Loucy (cell line): Measurements from ENCODE around the gene C13orf46.

Source experiments
- EZH2phosphoT487 ChIP-seq: fragments of 200-600 bp; IDR thresholded peaks from 2 replicates; pipeline ENCODE4 v1.6.1; 2018; ENCODE audit warnings: antibody characterized with exemption, mild to moderate bottlenecking, moderate library complexity, borderline replicate concordance
- TF ChIP-seq, protein P1 (sequence below): fragments of 200-600 bp; sonication (generic); conservative IDR thresholded peaks from 2 replicates; pipeline ENCODE4 v1.5.1; 2014; ENCODE audit warnings: mild to moderate bottlenecking, antibody characterized with exemption, low read length

DNA sequence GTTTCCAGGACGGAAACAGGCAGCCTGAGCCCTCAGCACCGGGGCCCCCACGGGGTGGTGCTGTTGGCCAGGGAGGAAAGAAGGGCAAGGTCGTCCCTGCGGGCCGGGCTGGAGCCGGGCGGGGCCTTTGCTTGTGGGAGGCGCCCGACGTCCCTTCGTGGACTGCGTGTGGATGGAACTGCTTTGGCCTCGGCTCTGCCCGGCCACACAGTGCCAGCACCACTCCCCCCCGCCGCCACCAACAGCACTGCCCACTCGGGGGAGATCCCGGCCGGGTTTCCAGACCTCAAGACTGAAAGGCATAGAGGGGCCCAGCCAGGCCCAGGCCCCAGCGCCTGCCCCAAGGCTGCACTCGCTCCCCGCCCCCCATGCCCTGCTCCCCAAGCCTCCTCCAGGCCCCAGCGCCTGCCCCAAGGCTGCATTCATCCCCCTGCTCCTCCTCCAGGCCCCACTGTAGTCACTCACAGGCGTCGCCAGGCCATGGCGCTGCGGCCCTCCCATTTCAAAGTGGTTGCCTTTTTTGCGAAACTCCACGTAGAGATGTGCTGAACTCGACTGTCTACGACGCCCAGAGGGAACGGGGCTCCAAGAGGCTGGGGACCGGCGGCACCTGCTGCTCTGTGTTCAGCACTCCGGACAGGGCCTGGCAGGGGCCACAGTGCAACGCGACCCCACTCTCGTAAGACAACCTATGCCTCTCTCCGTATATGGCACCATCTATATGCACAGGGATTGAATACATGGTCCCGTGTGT is 22.5 kb downstream of the C13orf46 start:
- TF ChIP-seq, protein P1, sequence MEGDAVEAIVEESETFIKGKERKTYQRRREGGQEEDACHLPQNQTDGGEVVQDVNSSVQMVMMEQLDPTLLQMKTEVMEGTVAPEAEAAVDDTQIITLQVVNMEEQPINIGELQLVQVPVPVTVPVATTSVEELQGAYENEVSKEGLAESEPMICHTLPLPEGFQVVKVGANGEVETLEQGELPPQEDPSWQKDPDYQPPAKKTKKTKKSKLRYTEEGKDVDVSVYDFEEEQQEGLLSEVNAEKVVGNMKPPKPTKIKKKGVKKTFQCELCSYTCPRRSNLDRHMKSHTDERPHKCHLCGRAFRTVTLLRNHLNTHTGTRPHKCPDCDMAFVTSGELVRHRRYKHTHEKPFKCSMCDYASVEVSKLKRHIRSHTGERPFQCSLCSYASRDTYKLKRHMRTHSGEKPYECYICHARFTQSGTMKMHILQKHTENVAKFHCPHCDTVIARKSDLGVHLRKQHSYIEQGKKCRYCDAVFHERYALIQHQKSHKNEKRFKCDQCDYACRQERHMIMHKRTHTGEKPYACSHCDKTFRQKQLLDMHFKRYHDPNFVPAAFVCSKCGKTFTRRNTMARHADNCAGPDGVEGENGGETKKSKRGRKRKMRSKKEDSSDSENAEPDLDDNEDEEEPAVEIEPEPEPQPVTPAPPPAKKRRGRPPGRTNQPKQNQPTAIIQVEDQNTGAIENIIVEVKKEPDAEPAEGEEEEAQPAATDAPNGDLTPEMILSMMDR: peak; percentile 46; the same call in 1 of the 2 replicates
- TF ChIP-seq EZH2phosphoT487: no peak
